ENCODE results near the gene MRPS30. TPM values are rescaled to one million over a fixed set of nuclear protein-coding genes. Genes with fewer than 3 reads are reported as not detected.

Gene MRPS30
- total RNA-seq, 1 experiment from 2014 or later, result 106 TPM

GRCh38 chr5:44809215-44809955, 638 bp downstream of the MRPS30 start:
- Histone ChIP-seq H3K27me3 (ENCODE audit: insufficient read depth, low read depth) (no peaks in the 10 kb centered on the region), H3K27ac (peak overlapping the region; percentile 64), H3K9me2 (ENCODE audit: insufficient read depth) (no peaks in the 10 kb centered on the region; the same call in 1 of the 2 replicates), H3K4me2 (peak overlapping the region; percentile 88), H2AFZ (peak overlapping the region; percentile 99), H3K4me1 (replicated peaks; ENCODE audit: insufficient read depth) (peaks cover 26% of the 10 kb centered on the region), H3K36me3 (ENCODE audit: low read depth) (peaks cover 37% of the 10 kb centered on the region), H3F3A (ENCODE audit: insufficient read depth, low read depth) (peaks cover 9% of the 10 kb centered on the region), H4K20me1 (ENCODE audit: insufficient read depth) (peaks cover 21% of the 10 kb centered on the region), H3K4me3 (peak overlapping the region; percentile 86), H3K79me2 (ENCODE audit: low read depth) (peaks cover 55% of the 10 kb centered on the region), H3K9me3 (ENCODE audit: insufficient read depth, low read depth) (no peaks in the 10 kb centered on the region)
- ChIA-PET POLR2A (ENCODE audit: unreplicated experiment) (no interaction called here), CTCF (interaction anchor here (0.6 kb wide), 2 partner anchors 59 to 89 kb away, joined by 3 to 5 read pairs; no protein-coding TSS in a partner anchor)
- intact Hi-C loops (cut with micrococcal nuclease; ENCODE audit: unreplicated experiment), result loop anchor here (2.0 to 5.0 kb wide), 3 partner anchors 68 to 1253 kb away; partner anchors contain the start of gene PAIP1
- TF ChIP-seq, protein P1, sequence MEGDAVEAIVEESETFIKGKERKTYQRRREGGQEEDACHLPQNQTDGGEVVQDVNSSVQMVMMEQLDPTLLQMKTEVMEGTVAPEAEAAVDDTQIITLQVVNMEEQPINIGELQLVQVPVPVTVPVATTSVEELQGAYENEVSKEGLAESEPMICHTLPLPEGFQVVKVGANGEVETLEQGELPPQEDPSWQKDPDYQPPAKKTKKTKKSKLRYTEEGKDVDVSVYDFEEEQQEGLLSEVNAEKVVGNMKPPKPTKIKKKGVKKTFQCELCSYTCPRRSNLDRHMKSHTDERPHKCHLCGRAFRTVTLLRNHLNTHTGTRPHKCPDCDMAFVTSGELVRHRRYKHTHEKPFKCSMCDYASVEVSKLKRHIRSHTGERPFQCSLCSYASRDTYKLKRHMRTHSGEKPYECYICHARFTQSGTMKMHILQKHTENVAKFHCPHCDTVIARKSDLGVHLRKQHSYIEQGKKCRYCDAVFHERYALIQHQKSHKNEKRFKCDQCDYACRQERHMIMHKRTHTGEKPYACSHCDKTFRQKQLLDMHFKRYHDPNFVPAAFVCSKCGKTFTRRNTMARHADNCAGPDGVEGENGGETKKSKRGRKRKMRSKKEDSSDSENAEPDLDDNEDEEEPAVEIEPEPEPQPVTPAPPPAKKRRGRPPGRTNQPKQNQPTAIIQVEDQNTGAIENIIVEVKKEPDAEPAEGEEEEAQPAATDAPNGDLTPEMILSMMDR (conservative IDR thresholded peaks at IDR 0.05), result no peak
- no peak for TF ChIP-seq EZH2 (IDR thresholded peaks at IDR 0.05; ENCODE audit: low read depth)
- BruUV-seq (replicated peaks), result TSS peak; percentile 46
- peak; percentile 56 to 73 for DNase-seq

DNA sequence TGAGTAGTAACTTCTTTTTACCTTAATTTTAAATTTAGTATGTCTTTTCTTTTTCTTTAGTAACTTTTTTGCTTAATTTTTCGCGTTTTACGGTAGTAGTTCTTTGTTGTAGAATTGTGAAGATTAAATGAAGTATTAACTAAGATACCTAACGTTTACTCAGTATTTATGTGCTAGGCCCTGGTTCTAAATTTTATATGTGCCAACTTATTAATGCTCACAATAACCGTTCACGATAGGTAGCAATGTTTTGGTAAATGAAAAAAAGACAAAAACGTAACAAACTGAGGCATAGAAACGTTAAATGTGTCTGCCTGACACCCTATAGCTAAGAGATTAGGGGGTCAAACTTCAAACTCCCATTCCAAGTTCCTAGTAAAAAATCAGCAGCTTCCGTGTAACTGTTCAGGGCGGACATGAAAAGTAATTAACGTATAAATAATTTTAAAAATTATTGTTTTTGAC, 1.2 kb downstream of the MRPS30 start:
- H3F3A ChIP-seq (ENCODE audit: insufficient read depth, low read depth), result peaks cover 9% of the 10 kb centered on the region
- no peak for DNase-seq
- ChIA-PET CTCF (interaction anchor here (0.6 kb wide), 1 partner anchor 58 kb away, joined by 5 read pairs; no protein-coding TSS in a partner anchor), POLR2A (ENCODE audit: unreplicated experiment) (interaction anchor here (0.6 kb wide), 1 partner anchor 40 kb away, joined by 5 read pairs; no protein-coding TSS in a partner anchor)
- peak overlapping the region; percentile 86 for H3K4me3 ChIP-seq
- no peaks in the 10 kb centered on the region for H3K9me3 ChIP-seq (ENCODE audit: insufficient read depth, low read depth)
- intact Hi-C loops (cut with micrococcal nuclease; ENCODE audit: unreplicated experiment), result loop anchor here (2.0 to 5.0 kb wide), 3 partner anchors 67 to 1253 kb away; partner anchors contain the start of gene PAIP1
- no peaks in the 10 kb centered on the region for H3K9me2 ChIP-seq (ENCODE audit: insufficient read depth)
- peaks cover 55% of the 10 kb centered on the region for H3K79me2 ChIP-seq (ENCODE audit: low read depth)
- no TSS peak for BruUV-seq (replicated peaks)
- peak overlapping the region; percentile 64 for H3K27ac ChIP-seq
- TF ChIP-seq, protein P1 (conservative IDR thresholded peaks at IDR 0.05), result no peak
- TF ChIP-seq EZH2 (IDR thresholded peaks at IDR 0.05; ENCODE audit: low read depth), result no peak
- H3K4me2 ChIP-seq, result peak overlapping the region; percentile 88
- H4K20me1 ChIP-seq (ENCODE audit: insufficient read depth), result peaks cover 26% of the 10 kb centered on the region
- peaks cover 26% of the 10 kb centered on the region for H3K4me1 ChIP-seq (replicated peaks; ENCODE audit: insufficient read depth)
- no peaks in the 10 kb centered on the region for H3K27me3 ChIP-seq (ENCODE audit: insufficient read depth, low read depth)
- H3K36me3 ChIP-seq (ENCODE audit: low read depth), result peaks cover 43% of the 10 kb centered on the region
- peak overlapping the region; percentile 99 for H2AFZ ChIP-seq

DNA sequence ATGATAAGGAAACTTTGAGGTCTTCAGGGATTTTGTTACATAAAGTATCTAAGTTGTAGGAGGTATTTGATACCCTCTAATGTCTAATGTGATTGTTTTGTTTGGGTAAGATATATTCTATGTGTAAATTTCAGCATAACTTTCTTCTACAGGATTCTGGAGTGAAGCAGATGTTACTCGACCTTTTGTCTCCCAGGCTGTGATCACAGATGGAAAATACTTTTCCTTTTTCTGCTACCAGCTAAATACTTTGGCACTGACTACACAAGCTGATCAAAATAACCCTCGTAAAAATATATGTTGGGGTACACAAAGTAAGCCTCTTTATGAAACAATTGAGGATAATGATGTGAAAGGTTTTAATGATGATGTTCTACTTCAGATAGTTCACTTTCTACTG, 6.0 kb downstream of the MRPS30 start:
- Histone ChIP-seq H3K27ac (no peak overlapping the region), H3K9me2 (ENCODE audit: insufficient read depth) (no peaks in the 10 kb centered on the region), H3F3A (ENCODE audit: insufficient read depth, low read depth) (peaks cover under 1% of the 10 kb centered on the region; the same call in 1 of the 2 replicates), H4K20me1 (ENCODE audit: insufficient read depth) (peaks cover 26% of the 10 kb centered on the region), H3K9me3 (ENCODE audit: insufficient read depth, low read depth) (no peaks in the 10 kb centered on the region), H3K79me2 (ENCODE audit: low read depth) (peaks cover 38% of the 10 kb centered on the region), H3K27me3 (ENCODE audit: insufficient read depth, low read depth) (no peaks in the 10 kb centered on the region), H3K4me3 (no peak overlapping the region), H3K4me1 (replicated peaks; ENCODE audit: insufficient read depth) (peaks cover 18% of the 10 kb centered on the region), H3K4me2 (no peak overlapping the region), H3K36me3 (ENCODE audit: low read depth) (peaks cover 68% of the 10 kb centered on the region), H2AFZ (no peak overlapping the region)
- DNase-seq, result no peak
- BruUV-seq (replicated peaks), result no TSS peak
- ChIA-PET CTCF (no interaction called here), POLR2A (ENCODE audit: unreplicated experiment) (no interaction called here)
- intact Hi-C loops (cut with micrococcal nuclease; ENCODE audit: unreplicated experiment), result no loop called here
- TF ChIP-seq, protein P1 (conservative IDR thresholded peaks at IDR 0.05), result no peak
- no peak for TF ChIP-seq EZH2 (IDR thresholded peaks at IDR 0.05; ENCODE audit: low read depth)
